Stimulated activated CD8-positive, alpha-beta memory T cell treated with anti-CD3 and anti-CD28 coated beads, Interleukin-4, amount 100 ng/mL, for 48 hours (primary cell): ENCODE measurements around the gene SETD5.

ENCODE experiments used
- DNase-seq: peaks from one replicate; pipeline ENCODE4 v3.0.0-alpha.2; 2020

The SETD5 gene

GRCh38 chr3:9409981-9410854, 12.8 kb downstream of the SETD5 start:
- no peak for DNase-seq

GRCh38 chr3:9411302-9411701, 13.9 kb downstream of the SETD5 start:
- DNase-seq = no peak

GRCh38 chr3:9412293-9412692, 14.9 kb downstream of the SETD5 start:
- DNase-seq = no peak

GRCh38 chr3:9414826-9415225, 17.4 kb downstream of the SETD5 start:
- no peak for DNase-seq

- DNase-seq = no peak
Measured at GRCh38 chr3:9415485-9416138, 18.2 kb downstream of the SETD5 start.

- no peak for DNase-seq
Measured at GRCh38 chr3:9416139-9416780, 18.8 kb downstream of the SETD5 start.

- no peak for DNase-seq
Measured at GRCh38 chr3:9420850-9421549, 23.6 kb downstream of the SETD5 start.

GRCh38 chr3:9422712-9423424, 25.5 kb downstream of the SETD5 start:
- DNase-seq = no peak

- DNase-seq = no peak
Measured at GRCh38 chr3:9428411-9428810, 31.0 kb downstream of the SETD5 start.

- DNase-seq = no peak
Measured at GRCh38 chr3:9430733-9431132, 33.3 kb downstream of the SETD5 start.

- no peak for DNase-seq
Measured at GRCh38 chr3:9433627-9434521, 36.5 kb downstream of the SETD5 start.

GRCh38 chr3:9435316-9435715, 37.9 kb downstream of the SETD5 start:
- no peak for DNase-seq

- no peak for DNase-seq
Measured at GRCh38 chr3:9439331-9439730, 41.9 kb downstream of the SETD5 start.

- no peak for DNase-seq
Measured at GRCh38 chr3:9441501-9442221, 44.2 kb downstream of the SETD5 start.

- DNase-seq = no peak
Measured at GRCh38 chr3:9448071-9448470, 50.7 kb downstream of the SETD5 start.

- DNase-seq = no peak
Measured at GRCh38 chr3:9448643-9449042, 51.2 kb downstream of the SETD5 start.

- DNase-seq = no peak
Measured at GRCh38 chr3:9450126-9450525, 52.7 kb downstream of the SETD5 start.

- DNase-seq = no peak
Measured at GRCh38 chr3:9450991-9451390, 53.6 kb downstream of the SETD5 start.

- DNase-seq = no peak
Measured at GRCh38 chr3:9452417-9452816, 55.0 kb downstream of the SETD5 start.

- DNase-seq = no peak
Measured at GRCh38 chr3:9455596-9456131, 58.2 kb downstream of the SETD5 start.

GRCh38 chr3:9467451-9467850, 70.0 kb downstream of the SETD5 start:
- DNase-seq = no peak
